HepG2 (cell line): ENCODE data around the gene RCAN2.

Experiments used
- CTCF ChIP-seq: sonication (generic); formaldehyde crosslinking; IDR thresholded peaks from 2 replicates; pipeline ENCODE4 v1.5.0; 2020; ENCODE audit warnings: mild to moderate bottlenecking, missing genetic modification reagents, moderate library complexity
- MAZ ChIP-seq, 2 experiments: sonication (generic) in 1 of 2; formaldehyde crosslinking in 1 of 2; IDR thresholded peaks; 2 replicates each; pipeline versions ENCODE4 v1.5.0 to v1.6.1; 2012 to 2020; ENCODE audit warnings: low read depth in 2 of 2, mild to moderate bottlenecking in 2 of 2, borderline replicate concordance in 1 of 2, improper control_type of control experiment in 1 of 2, low read length in 1 of 2, missing genetic modification reagents in 1 of 2, moderate library complexity in 1 of 2
- MED8 ChIP-seq: sonication (generic); formaldehyde crosslinking; IDR thresholded peaks from 2 replicates; pipeline ENCODE4 v1.8.1; 2023; ENCODE audit warnings: mild to moderate bottlenecking, missing genetic modification reagents; ENCODE audit not compliant: insufficient replicate concordance

DNA sequence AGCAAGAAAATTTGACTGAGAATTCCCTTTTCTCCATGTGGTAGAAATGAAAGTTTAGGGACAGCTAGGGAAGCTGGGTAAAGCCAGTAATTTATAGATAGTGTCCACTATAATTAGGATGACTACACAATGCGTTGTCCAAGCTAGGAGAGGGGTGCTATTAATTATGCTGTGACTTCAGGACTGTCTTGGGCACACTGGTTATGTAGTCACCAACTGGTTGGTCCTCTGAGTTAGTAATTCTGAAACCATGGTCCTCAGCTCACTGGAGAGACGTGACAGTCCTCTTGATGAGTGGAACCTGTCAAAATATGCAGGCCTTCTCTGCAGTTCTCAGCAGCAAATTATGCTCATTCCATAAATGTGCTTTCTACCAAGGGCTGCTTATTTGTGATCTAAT, 225.9 kb downstream of the RCAN2 start:
- TF ChIP-seq MED8 (CRISPR knock-in tag) (no peak), CTCF (no peak), MAZ (IDR thresholded peaks at IDR 0.05; ENCODE audit: borderline replicate concordance, low read depth, low read length) (no peak), MAZ (CRISPR knock-in tag; IDR thresholded peaks at IDR 0.05; ENCODE audit: low read depth) (no peak)
